GM12864 (cell line): ENCODE results near the gene SMOC2.

Source experiments
- DNase-seq: peaks from one replicate; pipeline ENCODE4 v3.0.0-alpha.2; 2011; ENCODE audit warnings: low read depth
- H3K4me3 ChIP-seq: 2 replicates; pipeline ENCODE4 v1.5.1; 2011; ENCODE audit warnings: mild to moderate bottlenecking, low read depth, low read length, control low read depth
- TF ChIP-seq, protein P1 (sequence below): IDR thresholded peaks from 2 replicates; pipeline ENCODE4 v1.5.1; 2011; ENCODE audit warnings: low read depth, mild to moderate bottlenecking, moderate library complexity, low read length, control low read depth, inconsistent platforms; ENCODE audit errors: missing control alignments

Gene SMOC2

DNA sequence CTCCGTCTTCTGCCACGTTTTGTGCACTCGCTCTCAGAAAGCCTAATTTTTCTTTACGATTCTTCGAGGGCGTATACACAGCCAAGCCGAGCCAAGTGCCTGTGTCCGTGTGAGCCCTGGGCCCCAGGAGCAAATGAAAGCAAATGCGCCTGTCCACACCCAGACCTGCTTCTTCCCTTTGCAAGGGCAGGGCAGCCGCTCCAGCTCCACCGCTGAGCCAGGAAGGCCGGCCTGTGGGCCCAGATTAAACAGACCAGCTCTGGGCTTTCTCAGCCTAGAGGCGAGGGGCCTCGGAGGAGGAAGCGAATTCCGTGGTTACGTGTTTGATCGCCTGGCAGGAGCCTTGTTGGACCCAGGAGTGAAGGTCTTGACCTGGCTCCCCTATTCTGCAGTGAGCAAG is 184.6 kb downstream of the SMOC2 start:
- no peak for DNase-seq
- no peak overlapping the region for H3K4me3 ChIP-seq
- TF ChIP-seq, protein P1, sequence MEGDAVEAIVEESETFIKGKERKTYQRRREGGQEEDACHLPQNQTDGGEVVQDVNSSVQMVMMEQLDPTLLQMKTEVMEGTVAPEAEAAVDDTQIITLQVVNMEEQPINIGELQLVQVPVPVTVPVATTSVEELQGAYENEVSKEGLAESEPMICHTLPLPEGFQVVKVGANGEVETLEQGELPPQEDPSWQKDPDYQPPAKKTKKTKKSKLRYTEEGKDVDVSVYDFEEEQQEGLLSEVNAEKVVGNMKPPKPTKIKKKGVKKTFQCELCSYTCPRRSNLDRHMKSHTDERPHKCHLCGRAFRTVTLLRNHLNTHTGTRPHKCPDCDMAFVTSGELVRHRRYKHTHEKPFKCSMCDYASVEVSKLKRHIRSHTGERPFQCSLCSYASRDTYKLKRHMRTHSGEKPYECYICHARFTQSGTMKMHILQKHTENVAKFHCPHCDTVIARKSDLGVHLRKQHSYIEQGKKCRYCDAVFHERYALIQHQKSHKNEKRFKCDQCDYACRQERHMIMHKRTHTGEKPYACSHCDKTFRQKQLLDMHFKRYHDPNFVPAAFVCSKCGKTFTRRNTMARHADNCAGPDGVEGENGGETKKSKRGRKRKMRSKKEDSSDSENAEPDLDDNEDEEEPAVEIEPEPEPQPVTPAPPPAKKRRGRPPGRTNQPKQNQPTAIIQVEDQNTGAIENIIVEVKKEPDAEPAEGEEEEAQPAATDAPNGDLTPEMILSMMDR: no peak

DNA sequence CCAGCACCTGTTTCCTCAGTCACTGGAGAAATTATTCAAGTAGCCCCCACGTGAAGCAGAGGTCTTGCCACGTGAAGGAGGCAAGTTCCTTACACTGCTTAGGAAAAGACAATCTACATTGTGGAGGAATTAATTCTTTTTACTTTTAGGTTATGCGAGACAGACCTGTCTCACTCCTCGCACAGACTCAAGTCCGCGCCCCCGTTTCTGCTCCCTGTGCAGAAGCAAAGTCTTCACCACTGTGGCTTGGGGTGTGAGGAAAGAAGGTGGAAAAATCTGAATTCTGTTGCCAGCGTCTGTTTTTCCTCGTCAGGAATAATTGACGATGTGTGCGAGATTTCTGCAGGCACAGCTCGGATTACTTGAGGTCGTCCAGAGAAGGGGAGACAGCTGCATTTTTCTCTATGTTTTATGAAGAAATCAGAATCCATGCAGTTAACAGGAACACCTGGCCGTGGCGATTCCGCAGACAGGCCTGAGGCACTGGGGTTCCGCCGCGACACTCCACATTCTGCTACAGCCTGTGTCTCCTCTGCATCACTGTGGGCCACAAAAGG is 185.1 kb downstream of the SMOC2 start:
- DNase-seq: no peak
- TF ChIP-seq, protein P1: no peak

DNA sequence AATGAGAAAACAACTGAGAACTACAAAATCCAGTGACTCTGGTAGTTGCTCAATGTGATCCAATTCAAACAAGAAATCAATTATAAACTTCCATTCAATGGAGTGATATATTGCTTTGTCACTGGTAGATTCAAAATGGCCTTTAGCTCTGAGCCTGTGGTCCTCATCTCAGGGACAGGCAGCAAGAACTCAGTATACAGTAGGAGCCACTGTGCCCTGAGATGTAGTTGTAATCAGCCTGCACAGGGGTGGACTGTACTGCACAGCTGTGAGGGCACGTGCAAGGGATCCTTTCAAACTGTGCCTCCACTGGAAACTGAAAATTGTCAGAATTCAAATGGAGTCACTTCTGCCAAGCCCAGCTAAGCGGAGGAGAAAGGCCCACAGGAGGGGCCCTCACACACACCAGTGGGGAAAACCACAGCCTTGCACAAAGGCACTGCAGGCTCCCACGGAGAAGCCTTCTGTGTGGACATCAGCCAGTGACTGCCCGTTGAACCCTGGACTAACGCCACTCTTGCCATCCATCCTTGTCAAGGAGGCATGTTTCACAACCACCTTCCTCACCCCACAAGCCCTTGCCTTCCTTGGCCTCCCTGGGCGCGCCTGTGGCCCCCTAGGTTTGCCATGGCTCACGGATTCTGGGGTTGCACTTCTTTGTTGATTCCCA is 186.7 kb downstream of the SMOC2 start:
- TF ChIP-seq, protein P1: no peak
- no peak for DNase-seq
- no peak overlapping the region for H3K4me3 ChIP-seq

More for the DNA sequence above, 185.1 kb downstream of the SMOC2 start:
- no peak overlapping the region for H3K4me3 ChIP-seq

DNA sequence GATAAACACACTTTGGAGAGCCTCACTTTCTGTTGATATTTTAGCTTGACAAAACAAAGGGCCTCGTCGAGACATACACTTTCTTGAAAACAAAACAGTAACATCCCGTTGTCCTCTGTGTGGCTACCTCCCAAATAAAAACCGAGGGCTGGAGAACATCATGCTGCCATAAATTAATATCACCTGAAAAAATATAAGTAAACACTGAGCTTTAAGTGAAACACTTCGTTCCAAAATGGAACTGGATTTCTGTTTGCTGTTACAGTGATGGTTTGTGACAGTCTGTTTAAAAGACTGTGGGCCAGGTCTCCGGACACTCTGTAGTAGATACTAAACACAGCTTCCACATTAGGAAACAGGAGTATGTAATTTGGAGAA is 187.2 kb downstream of the SMOC2 start:
- TF ChIP-seq, protein P1: no peak
- DNase-seq: no peak
- no peak overlapping the region for H3K4me3 ChIP-seq

DNA sequence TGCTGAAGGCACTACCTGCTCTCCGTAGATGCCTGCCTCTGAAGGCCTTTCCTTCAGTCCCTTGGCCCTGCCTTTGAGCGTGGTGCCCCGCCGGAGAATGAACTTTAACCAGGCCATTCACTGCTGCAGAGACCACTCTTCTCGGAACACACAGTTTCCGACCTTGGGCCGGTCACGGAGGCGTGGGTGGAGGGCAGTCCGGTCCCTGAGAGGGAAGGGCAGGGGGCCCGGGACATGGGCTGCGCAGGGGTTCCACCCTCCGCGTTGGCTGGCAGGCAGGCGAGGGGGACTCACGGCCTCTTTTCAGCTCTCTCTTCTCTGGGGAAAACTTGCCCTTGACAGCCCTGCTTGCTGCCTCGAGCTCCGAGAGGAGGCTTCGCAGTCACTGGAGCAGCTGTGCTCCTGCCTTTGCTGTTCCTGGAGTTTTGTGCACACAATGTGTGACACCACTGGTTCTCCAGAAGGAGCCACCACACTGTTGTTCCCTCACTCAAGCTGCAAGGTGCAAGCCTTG is 187.8 kb downstream of the SMOC2 start:
- DNase-seq: no peak
- no peak overlapping the region for H3K4me3 ChIP-seq
- TF ChIP-seq, protein P1: no peak

DNA sequence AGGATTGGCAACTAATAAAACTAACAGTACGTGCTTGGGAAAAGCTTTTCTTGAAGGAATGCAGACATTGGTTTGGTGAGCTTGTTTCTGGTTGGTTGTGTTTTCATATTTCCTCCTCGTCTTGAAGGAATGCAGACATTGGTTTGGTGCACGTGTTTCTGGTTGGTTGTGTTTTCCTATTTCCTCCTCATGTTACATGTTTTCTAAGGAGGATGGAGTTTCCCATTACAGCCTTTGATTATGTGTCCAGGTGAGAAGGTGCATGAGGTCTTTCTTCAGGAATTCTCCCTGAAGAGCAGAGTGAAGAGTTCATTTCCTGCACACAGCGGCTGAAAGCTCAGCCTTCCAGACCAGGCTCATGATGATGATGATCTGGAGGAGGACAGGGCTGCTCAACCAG is 190.6 kb downstream of the SMOC2 start:
- DNase-seq: no peak
- H3K4me3 ChIP-seq: no peak overlapping the region

More for the DNA sequence above, 190.6 kb downstream of the SMOC2 start:
- TF ChIP-seq, protein P1: no peak
